PFSK-1 (cell line): ENCODE measurements around the gene KIAA0232.

Experiments
- POLR2AphosphoS5 ChIP-seq: IDR thresholded peaks from 2 replicates; pipeline ENCODE4 v1.6.1; 2012; ENCODE audit warnings: low read depth, mild to moderate bottlenecking, control low read depth, low read length, moderate library complexity
- SIN3A ChIP-seq: IDR thresholded peaks from 2 replicates; pipeline ENCODE4 v1.6.1; 2012; ENCODE audit warnings: mild to moderate bottlenecking, low read length, moderate library complexity, borderline replicate concordance; ENCODE audit not compliant: insufficient read depth
- TAF1 ChIP-seq: IDR thresholded peaks from 2 replicates; pipeline ENCODE4 v1.6.1; 2012; ENCODE audit warnings: low read length, control low read depth, borderline replicate concordance; ENCODE audit not compliant: insufficient read depth
- TF ChIP-seq, protein P1 (sequence below), 2 experiments: IDR thresholded peaks; 2 replicates each; pipeline versions ENCODE4 v1.6.1 to v1.8.0; 2011 to 2012; ENCODE audit warnings: low read depth in 2 of 2, low read length in 2 of 2, control low read depth in 1 of 2, inconsistent platforms in 1 of 2, mild to moderate bottlenecking in 1 of 2, moderate library complexity in 1 of 2; ENCODE audit not compliant: insufficient read depth in 1 of 2

DNA sequence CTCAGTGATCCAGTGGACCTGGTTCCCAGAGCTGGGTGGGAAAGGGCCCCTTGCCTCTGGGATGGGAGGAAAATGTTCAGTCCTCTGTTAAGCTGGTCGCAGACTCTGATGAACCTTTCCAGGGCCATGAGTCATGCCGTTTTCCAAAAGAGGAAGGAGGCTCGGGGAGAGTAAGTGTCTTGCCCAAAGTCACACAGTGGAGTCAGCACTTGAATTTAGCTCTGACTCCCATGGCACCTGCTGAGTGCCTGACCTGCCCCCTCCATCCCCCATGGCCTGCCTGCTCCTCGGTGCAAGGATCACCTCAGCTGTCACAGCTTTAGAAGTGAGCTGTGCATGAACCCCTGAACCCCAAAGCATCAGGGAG is 14.0 kb upstream of the KIAA0232 start:
- TF ChIP-seq SIN3A (no peak), TAF1 (no peak), POLR2AphosphoS5 (no peak)
- TF ChIP-seq, protein P1, sequence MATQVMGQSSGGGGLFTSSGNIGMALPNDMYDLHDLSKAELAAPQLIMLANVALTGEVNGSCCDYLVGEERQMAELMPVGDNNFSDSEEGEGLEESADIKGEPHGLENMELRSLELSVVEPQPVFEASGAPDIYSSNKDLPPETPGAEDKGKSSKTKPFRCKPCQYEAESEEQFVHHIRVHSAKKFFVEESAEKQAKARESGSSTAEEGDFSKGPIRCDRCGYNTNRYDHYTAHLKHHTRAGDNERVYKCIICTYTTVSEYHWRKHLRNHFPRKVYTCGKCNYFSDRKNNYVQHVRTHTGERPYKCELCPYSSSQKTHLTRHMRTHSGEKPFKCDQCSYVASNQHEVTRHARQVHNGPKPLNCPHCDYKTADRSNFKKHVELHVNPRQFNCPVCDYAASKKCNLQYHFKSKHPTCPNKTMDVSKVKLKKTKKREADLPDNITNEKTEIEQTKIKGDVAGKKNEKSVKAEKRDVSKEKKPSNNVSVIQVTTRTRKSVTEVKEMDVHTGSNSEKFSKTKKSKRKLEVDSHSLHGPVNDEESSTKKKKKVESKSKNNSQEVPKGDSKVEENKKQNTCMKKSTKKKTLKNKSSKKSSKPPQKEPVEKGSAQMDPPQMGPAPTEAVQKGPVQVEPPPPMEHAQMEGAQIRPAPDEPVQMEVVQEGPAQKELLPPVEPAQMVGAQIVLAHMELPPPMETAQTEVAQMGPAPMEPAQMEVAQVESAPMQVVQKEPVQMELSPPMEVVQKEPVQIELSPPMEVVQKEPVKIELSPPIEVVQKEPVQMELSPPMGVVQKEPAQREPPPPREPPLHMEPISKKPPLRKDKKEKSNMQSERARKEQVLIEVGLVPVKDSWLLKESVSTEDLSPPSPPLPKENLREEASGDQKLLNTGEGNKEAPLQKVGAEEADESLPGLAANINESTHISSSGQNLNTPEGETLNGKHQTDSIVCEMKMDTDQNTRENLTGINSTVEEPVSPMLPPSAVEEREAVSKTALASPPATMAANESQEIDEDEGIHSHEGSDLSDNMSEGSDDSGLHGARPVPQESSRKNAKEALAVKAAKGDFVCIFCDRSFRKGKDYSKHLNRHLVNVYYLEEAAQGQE (IDR thresholded peaks at IDR 0.05; ENCODE audit: insufficient read depth in 1 of 2, low read depth in 2 of 2, low read length in 2 of 2) = no peak
